Colonic mucosa (tissue), 4 donors: ENCODE data around the gene CADM2. TPM values are rescaled to one million over a fixed set of nuclear protein-coding genes. Genes with fewer than 3 reads are reported as not detected.

Experiments
- DNase-seq: peaks from one replicate; pipeline ENCODE4 v3.0.0-alpha.2; 2020
- H3K27ac ChIP-seq: fragments of 200-600 bp; one replicate; pipeline ENCODE4 v1.8.0; 2021
- H3K27me3 ChIP-seq: fragments of 200-600 bp; one replicate; pipeline ENCODE4 v1.8.0; 2021
- H3K36me3 ChIP-seq: fragments of 200-600 bp; one replicate; pipeline ENCODE4 v1.8.0; 2021
- H3K4me1 ChIP-seq: fragments of 200-600 bp; one replicate; pipeline ENCODE4 v1.8.0; 2021; ENCODE audit warnings: mild to moderate bottlenecking
- H3K4me3 ChIP-seq: fragments of 200-600 bp; one replicate; pipeline ENCODE4 v1.8.0; 2021
- H3K9ac ChIP-seq, 2 donors: one replicate each; pipeline ENCODE4 v1.7.0; 2013; ENCODE audit warnings: control low read depth in 2 of 2, low read depth in 2 of 2, low read length in 2 of 2
- H3K9me3 ChIP-seq: fragments of 200-600 bp; one replicate; pipeline ENCODE4 v1.8.0; 2021
- CTCF ChIP-seq: fragments of 200-600 bp; IDR thresholded peaks from one replicate; pipeline ENCODE4 v1.8.0; 2022; ENCODE audit warnings: antibody characterized with exemption, mild to moderate bottlenecking
- intact Hi-C: fragments of 100-400 bp; cut with DNase I; formaldehyde crosslinking; loops from one replicate; pipeline ENCODE4 v1.14.1; 2022
- total RNA-seq, 2 donors: library from RNA; stranded (reverse); fragmentation: NEBNext Ultra II Directional in 1 of 2; extraction: Animal tissue kit (Norgen Biotek cat#: 25700) in 1 of 2; gene quantifications; one replicate each; pipeline ENCODE4 v1.2.1, GENCODE V29; 2021
- donor health status: healthy.
- donor health status: DM: no; HTN: no; CAD: no.
- donor health status: DM: no; HTN: no; CAD: no.

CADM2 gene
- total RNA-seq, 2 donors from 2014 or later = 1.2 to 2.8 TPM

GRCh38 chr3:85475346-85475745 lies 516.6 kb downstream of the CADM2 start:
- Histone ChIP-seq H3K4me3 (no peak overlapping the region), H3K27me3 (no peaks in the 10 kb centered on the region), H3K27ac (no peak overlapping the region), H3K36me3 (no peaks in the 10 kb centered on the region), H3K9me3 (no peaks in the 10 kb centered on the region), H3K4me1 (no peaks in the 10 kb centered on the region), H3K9ac (no peak overlapping the region)
- TF ChIP-seq CTCF = no peak
- intact Hi-C loops = no loop called here
- DNase-seq = no peak

- Histone ChIP-seq H3K4me3 (no peak overlapping the region), H3K9ac (no peak overlapping the region), H3K9me3 (no peaks in the 10 kb centered on the region), H3K36me3 (no peaks in the 10 kb centered on the region), H3K27me3 (no peaks in the 10 kb centered on the region), H3K4me1 (no peaks in the 10 kb centered on the region), H3K27ac (no peak overlapping the region)
- TF ChIP-seq CTCF = no peak
- intact Hi-C loops = no loop called here
- DNase-seq = no peak
Observed at GRCh38 chr3:85476891-85477495, 518.2 kb downstream of the CADM2 start.

DNA sequence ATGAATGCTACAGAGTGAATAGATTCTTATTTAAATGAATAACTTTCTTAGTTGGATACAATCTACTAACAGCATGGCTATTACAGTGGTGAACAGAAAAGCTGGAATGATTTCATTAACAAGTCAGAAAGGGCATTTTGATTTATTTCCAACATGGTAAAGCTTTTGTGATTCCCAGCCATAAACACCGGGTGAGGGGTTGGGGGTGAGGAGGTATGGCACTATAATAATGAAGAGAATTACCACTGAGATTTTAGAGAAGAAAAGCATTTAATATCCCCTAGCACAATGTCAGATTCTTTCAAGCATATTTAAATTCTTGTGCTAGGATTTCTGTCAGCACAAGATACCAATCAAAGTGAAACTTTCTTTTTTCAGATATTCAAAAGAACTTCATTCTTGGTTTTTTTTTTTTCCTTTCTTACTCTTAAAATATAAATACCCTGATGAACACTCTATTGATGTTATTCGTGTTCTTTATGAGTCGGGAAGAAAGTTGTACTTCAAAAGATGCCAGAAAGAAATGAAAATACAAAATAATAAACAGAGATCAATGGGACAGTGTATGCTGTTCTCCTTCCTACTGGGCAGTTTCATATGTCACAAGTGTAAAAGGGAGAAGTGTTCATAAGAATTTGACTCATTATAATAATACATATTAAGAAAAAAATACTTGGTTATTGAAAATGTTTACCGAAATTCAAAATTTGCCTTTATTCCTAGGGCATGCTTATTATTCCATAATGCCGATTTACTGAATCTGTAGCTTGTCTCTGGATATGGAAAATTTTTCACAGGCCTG lies 522.8 kb downstream of the CADM2 start:
- no peaks in the 10 kb centered on the region for H3K36me3 ChIP-seq
- no peak overlapping the region for H3K4me3 ChIP-seq
- H3K4me1 ChIP-seq = no peaks in the 10 kb centered on the region
- no peaks in the 10 kb centered on the region for H3K27me3 ChIP-seq
- H3K27ac ChIP-seq = no peak overlapping the region
- no peak for DNase-seq
- TF ChIP-seq CTCF = no peak
- H3K9me3 ChIP-seq = no peaks in the 10 kb centered on the region
- intact Hi-C loops = no loop called here
- H3K9ac ChIP-seq = no peak overlapping the region

DNA sequence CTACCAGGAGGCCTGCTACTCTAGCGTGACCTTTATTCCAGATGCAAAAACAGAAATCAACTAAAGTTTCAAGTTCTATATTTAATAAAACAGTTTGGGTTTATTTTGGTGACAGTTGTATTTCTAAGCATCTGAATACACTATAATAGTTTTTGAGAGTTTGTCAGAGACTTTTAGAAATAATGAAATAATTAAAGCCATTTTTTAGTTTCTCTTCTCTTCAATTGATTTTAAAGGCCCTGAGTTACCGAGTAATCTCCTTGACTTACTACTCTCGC lies 523.4 kb downstream of the CADM2 start:
- Histone ChIP-seq H3K27me3 (no peaks in the 10 kb centered on the region), H3K4me3 (no peak overlapping the region), H3K4me1 (no peaks in the 10 kb centered on the region), H3K27ac (no peak overlapping the region), H3K36me3 (no peaks in the 10 kb centered on the region), H3K9ac (no peak overlapping the region), H3K9me3 (no peaks in the 10 kb centered on the region)
- DNase-seq = no peak
- no peak for TF ChIP-seq CTCF
- intact Hi-C loops = no loop called here

GRCh38 chr3:85483986-85484385 lies 525.2 kb downstream of the CADM2 start:
- DNase-seq = no peak
- no peak overlapping the region for H3K9ac ChIP-seq
- no peaks in the 10 kb centered on the region for H3K9me3 ChIP-seq
- H3K27me3 ChIP-seq = no peaks in the 10 kb centered on the region
- H3K36me3 ChIP-seq = no peaks in the 10 kb centered on the region
- no peak for TF ChIP-seq CTCF
- no peak overlapping the region for H3K27ac ChIP-seq
- intact Hi-C loops = no loop called here
- no peaks in the 10 kb centered on the region for H3K4me1 ChIP-seq
- H3K4me3 ChIP-seq = no peak overlapping the region
